HG02678 (cell line): Measurements from ENCODE around the gene PROP1.
"Not testable (repeated sequence)": the region's sequence is repeated elsewhere in the genome, so short reads cannot be mapped to it uniquely, and the experiment has no call there.

Experiments
- ATAC-seq: cut with Tn5 transposase; IDR thresholded peaks from one replicate; pipeline ENCODE4 v1.9.1; 2021; ENCODE audit warnings: mild to moderate bottlenecking, moderate library complexity; ENCODE audit not compliant: unreplicated experiment

The PROP1 gene

GRCh38 chr5:177995691-177996595 is at the start of gene PROP1:
TSS of gene PROP1 (minus strand) at chr5:177996242. CDS start at chr5:177995933, 309 bp downstream.
- no peak for ATAC-seq

GRCh38 chr5:178019379-178020030 is 23.5 kb upstream of the PROP1 start:
- not testable (repeated sequence) for ATAC-seq

GRCh38 chr5:178012758-178013157 is 16.7 kb upstream of the PROP1 start:
- not testable (repeated sequence) for ATAC-seq

- not testable (repeated sequence) for ATAC-seq
Observed at GRCh38 chr5:178011816-178012554, 15.9 kb upstream of the PROP1 start.

- ATAC-seq: not testable (repeated sequence)
Observed at GRCh38 chr5:178007272-178007671, 11.2 kb upstream of the PROP1 start.

- not testable (repeated sequence) for ATAC-seq
Observed at GRCh38 chr5:178006536-178007231, 10.6 kb upstream of the PROP1 start.

- ATAC-seq: not testable (repeated sequence)
Observed at GRCh38 chr5:178006181-178006535, 10.1 kb upstream of the PROP1 start.

- ATAC-seq: no peak
Observed at GRCh38 chr5:177997846-177998245, 1.8 kb upstream of the PROP1 start.

GRCh38 chr5:177997319-177997670 is 1.3 kb upstream of the PROP1 start:
- no peak for ATAC-seq

- ATAC-seq: no peak
Observed at GRCh38 chr5:177996660-177997318, 747 bp upstream of the PROP1 start.

- no peak for ATAC-seq
Observed at GRCh38 chr5:177994561-177995190, 1.4 kb downstream of the PROP1 start.

GRCh38 chr5:177994063-177994462 is 2.0 kb downstream of the PROP1 start:
- ATAC-seq: no peak

GRCh38 chr5:177992466-177992865 is 3.6 kb downstream of the PROP1 start:
- no peak for ATAC-seq

GRCh38 chr5:177988989-177989625 is 6.9 kb downstream of the PROP1 start:
- ATAC-seq: no peak

- no peak for ATAC-seq
Observed at GRCh38 chr5:177987326-177987725, 8.7 kb downstream of the PROP1 start.

GRCh38 chr5:177985430-177986040 is 10.5 kb downstream of the PROP1 start:
- ATAC-seq: no peak

- ATAC-seq: no peak
Observed at GRCh38 chr5:177984584-177985206, 11.3 kb downstream of the PROP1 start.

GRCh38 chr5:177983763-177984583 is 12.1 kb downstream of the PROP1 start:
- ATAC-seq: no peak
